Mesothelial cell of epicardium (in vitro differentiated cells): ENCODE measurements around the gene FER. TPM values are rescaled to one million over a fixed set of nuclear protein-coding genes. Genes with fewer than 3 reads are reported as not detected.

Source experiments
- DNase-seq, 2 experiments: peaks; one replicate each; pipeline ENCODE4 v3.0.0; 2021; ENCODE audit warnings: low spot score in 2 of 2; ENCODE audit not compliant: unreplicated experiment in 2 of 2
- H3K27ac Mint-ChIP-seq: 2 replicates; pipeline ENCODE4 v1.8.0; 2021; ENCODE audit warnings: mixed read lengths
- H3K27me3 Mint-ChIP-seq: 2 replicates; pipeline ENCODE4 v1.8.0; 2021; ENCODE audit warnings: low read depth, mixed read lengths
- H3K36me3 Mint-ChIP-seq: 2 replicates; pipeline ENCODE4 v1.8.0; 2021; ENCODE audit warnings: mixed read lengths
- H3K4me1 Mint-ChIP-seq: 2 replicates; pipeline ENCODE4 v1.8.0; 2021; ENCODE audit warnings: mixed read lengths
- H3K4me3 Mint-ChIP-seq: 2 replicates; pipeline ENCODE4 v1.8.0; 2021; ENCODE audit warnings: mild to moderate bottlenecking, moderate library complexity, mixed read lengths
- H3K9me3 Mint-ChIP-seq: 2 replicates; pipeline ENCODE4 v1.8.0; 2021; ENCODE audit warnings: mixed read lengths
- total RNA-seq: library from RNA; stranded (reverse); gene quantifications from 3 replicates; pipeline ENCODE4 v1.2.1, GENCODE V29; 2021
- TF ChIP-seq, protein P1 (sequence below): fragments of 200-600 bp; sonication (generic); IDR thresholded peaks from one replicate; pipeline ENCODE4 v1.5.0; 2021; ENCODE audit warnings: antibody characterized with exemption; ENCODE audit not compliant: unreplicated experiment

The FER gene
- total RNA-seq, 1 donor from 2014 or later: 44.3 TPM

- no peak overlapping the region for H3K27ac Mint-ChIP-seq
- TF ChIP-seq, protein P1, sequence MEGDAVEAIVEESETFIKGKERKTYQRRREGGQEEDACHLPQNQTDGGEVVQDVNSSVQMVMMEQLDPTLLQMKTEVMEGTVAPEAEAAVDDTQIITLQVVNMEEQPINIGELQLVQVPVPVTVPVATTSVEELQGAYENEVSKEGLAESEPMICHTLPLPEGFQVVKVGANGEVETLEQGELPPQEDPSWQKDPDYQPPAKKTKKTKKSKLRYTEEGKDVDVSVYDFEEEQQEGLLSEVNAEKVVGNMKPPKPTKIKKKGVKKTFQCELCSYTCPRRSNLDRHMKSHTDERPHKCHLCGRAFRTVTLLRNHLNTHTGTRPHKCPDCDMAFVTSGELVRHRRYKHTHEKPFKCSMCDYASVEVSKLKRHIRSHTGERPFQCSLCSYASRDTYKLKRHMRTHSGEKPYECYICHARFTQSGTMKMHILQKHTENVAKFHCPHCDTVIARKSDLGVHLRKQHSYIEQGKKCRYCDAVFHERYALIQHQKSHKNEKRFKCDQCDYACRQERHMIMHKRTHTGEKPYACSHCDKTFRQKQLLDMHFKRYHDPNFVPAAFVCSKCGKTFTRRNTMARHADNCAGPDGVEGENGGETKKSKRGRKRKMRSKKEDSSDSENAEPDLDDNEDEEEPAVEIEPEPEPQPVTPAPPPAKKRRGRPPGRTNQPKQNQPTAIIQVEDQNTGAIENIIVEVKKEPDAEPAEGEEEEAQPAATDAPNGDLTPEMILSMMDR: no peak
- no peaks in the 10 kb centered on the region for H3K36me3 Mint-ChIP-seq
- H3K27me3 Mint-ChIP-seq: no peaks in the 10 kb centered on the region
- no peak overlapping the region for H3K4me3 Mint-ChIP-seq
- H3K4me1 Mint-ChIP-seq: no peaks in the 10 kb centered on the region
- H3K9me3 Mint-ChIP-seq: no peaks in the 10 kb centered on the region
- no peak for DNase-seq
Measured at GRCh38 chr5:109180668-109181067, 433.0 kb downstream of the FER start.

DNA sequence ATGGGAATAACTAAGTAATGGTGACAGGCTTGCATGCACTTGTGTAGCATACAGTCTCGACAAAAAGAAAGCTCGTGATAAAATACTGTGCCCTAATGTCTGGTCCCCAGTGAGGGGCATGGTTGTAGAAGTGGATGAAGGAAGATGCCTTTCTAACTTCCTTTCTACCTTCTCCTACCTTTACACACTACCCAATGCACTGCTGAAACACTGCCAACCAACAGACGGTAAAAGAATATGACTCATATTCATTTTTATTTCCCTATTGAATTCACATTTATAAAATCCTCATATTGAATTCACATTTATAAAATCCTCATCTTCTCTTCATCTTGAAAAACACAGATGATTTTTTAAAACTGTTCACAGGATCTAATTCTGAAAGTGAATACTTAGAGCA is 439.1 kb downstream of the FER start:
- no peak for DNase-seq
- no peaks in the 10 kb centered on the region for H3K27me3 Mint-ChIP-seq
- peaks cover 3% of the 10 kb centered on the region for H3K4me1 Mint-ChIP-seq
- peaks cover 10% of the 10 kb centered on the region for H3K36me3 Mint-ChIP-seq
- H3K4me3 Mint-ChIP-seq: no peak overlapping the region
- TF ChIP-seq, protein P1: no peak
- H3K9me3 Mint-ChIP-seq: no peaks in the 10 kb centered on the region
- no peak overlapping the region for H3K27ac Mint-ChIP-seq

DNA sequence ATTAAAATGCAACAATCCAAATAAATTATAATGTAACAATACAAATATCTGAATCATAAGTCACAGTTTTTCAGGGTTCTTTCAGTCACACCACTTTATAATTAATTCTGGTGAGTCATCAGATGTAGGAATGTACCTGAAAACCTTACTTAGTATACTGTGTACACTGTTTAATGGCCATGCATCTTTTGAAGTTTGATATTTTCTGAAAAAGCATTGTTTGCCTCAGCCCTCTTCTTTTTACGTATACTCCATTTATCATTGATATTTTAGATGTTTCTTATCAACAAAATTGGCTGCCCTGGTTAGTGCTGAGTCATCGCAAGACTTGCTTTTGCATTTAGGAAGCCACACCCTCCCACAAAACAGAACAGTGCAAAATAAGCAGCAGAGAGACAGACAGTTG is 443.5 kb downstream of the FER start:
- TF ChIP-seq, protein P1: no peak
- no peak overlapping the region for H3K27ac Mint-ChIP-seq
- H3K4me1 Mint-ChIP-seq: peaks cover 8% of the 10 kb centered on the region
- peaks cover 7% of the 10 kb centered on the region for H3K36me3 Mint-ChIP-seq
- H3K9me3 Mint-ChIP-seq: no peaks in the 10 kb centered on the region
- H3K27me3 Mint-ChIP-seq: peaks cover 23% of the 10 kb centered on the region
- H3K4me3 Mint-ChIP-seq: no peak overlapping the region
- DNase-seq: no peak

DNA sequence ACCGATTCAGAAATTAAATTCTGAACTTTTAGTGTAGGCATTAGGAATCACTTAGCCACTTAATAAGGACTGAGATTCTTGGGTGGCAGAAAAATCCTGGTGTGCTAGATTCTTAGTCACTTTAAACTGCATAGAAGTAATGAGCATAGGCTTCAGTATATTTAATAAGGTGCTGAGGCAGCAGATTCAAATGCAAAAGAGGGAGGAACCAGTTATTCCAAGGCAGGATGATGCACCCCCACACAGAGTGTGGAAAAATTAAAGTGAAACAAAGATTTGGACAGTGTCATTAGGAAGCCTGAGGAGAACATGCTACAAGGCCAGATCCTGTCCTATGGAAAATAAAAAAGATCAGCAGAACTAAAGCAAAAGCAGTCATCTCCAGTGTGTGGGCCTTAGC is 444.3 kb downstream of the FER start:
- Mint-ChIP-seq H3K36me3 (peaks cover 6% of the 10 kb centered on the region), H3K4me3 (no peak overlapping the region), H3K4me1 (peaks cover 10% of the 10 kb centered on the region), H3K9me3 (no peaks in the 10 kb centered on the region), H3K27ac (no peak overlapping the region), H3K27me3 (peaks cover 23% of the 10 kb centered on the region)
- TF ChIP-seq, protein P1: no peak
- no peak for DNase-seq

DNA sequence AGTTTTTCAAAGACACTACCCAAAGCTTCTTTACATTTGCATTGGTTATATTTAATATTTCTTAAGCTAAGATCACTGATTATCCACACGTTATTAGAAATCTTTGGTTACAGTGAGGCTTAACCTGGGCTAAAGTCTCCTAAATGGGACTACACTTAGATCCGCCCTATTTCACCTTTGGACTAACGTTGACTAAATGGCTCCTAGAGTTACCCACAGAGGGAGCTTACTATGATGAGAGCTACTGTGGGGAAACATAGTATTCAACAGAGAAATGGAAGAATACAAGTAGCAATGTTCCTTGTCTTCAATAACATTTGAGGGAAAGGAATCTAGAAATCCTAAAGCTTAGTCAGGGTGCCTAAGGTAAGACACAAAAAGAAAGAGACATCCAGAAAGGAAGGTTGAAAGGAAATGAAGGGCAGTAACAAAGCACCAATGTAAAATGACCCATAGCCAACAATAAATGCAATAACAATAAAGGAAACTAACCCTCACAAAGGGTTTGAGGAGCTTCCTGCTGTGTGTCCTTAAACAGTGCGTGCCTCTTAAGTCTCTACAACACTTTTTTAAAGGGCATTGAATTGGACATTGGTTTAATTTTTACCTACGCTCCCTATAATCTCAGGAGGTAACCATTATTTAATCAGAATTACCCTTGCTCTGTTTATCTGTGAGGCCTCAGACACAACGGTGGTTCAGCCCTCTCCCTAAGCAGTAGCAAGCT is 445.0 kb downstream of the FER start:
- Mint-ChIP-seq H3K9me3 (no peaks in the 10 kb centered on the region), H3K4me1 (peaks cover 10% of the 10 kb centered on the region), H3K4me3 (no peak overlapping the region), H3K27me3 (peaks cover 23% of the 10 kb centered on the region), H3K36me3 (peaks cover 2% of the 10 kb centered on the region), H3K27ac (no peak overlapping the region)
- TF ChIP-seq, protein P1: no peak
- DNase-seq: no peak
